Neural progenitor cell (in vitro differentiated cells): ENCODE results near the gene SYNDIG1L. TPM values are rescaled to one million over a fixed set of nuclear protein-coding genes. Genes with fewer than 3 reads are reported as not detected.

Experiments used
- DNase-seq: peaks from one replicate; pipeline ENCODE4 v3.0.0-alpha.2; 2016; ENCODE audit warnings: low spot score
- H2AFZ ChIP-seq: fragments of 200-600 bp; sonication (generic); replicated peaks from 2 replicates; pipeline ENCODE4 v1.6.1; 2016; ENCODE audit warnings: antibody characterized with exemption
- H3F3A ChIP-seq: fragments of 200-600 bp; sonication (generic); 2 replicates; pipeline ENCODE4 v1.6.1; 2016; ENCODE audit warnings: antibody characterized with exemption, low read depth
- H3K27ac ChIP-seq: fragments of 200-600 bp; sonication (generic); 2 replicates; pipeline ENCODE4 v1.5.1; 2016; ENCODE audit warnings: mild to moderate bottlenecking
- H3K27me3 ChIP-seq: fragments of 200-600 bp; sonication (generic); 2 replicates; pipeline ENCODE4 v1.6.1; 2016; ENCODE audit warnings: mild to moderate bottlenecking, moderate library complexity
- H3K36me3 ChIP-seq: fragments of 200-600 bp; sonication (generic); 2 replicates; pipeline ENCODE4 v1.5.1; 2016
- H3K4me1 ChIP-seq: fragments of 200-600 bp; sonication (generic); 2 replicates; pipeline ENCODE4 v1.6.1; 2016; ENCODE audit warnings: mixed run types
- H3K4me2 ChIP-seq: fragments of 200-600 bp; sonication (generic); 2 replicates; pipeline ENCODE4 v1.6.1; 2016
- H3K4me3 ChIP-seq: fragments of 200-600 bp; sonication (generic); 2 replicates; pipeline ENCODE4 v1.5.1; 2016
- H3K79me2 ChIP-seq: fragments of 200-600 bp; sonication (generic); 2 replicates; pipeline ENCODE4 v1.6.1; 2016; ENCODE audit warnings: low read depth
- H3K9ac ChIP-seq: fragments of 200-600 bp; sonication (generic); 2 replicates; pipeline ENCODE4 v1.6.1; 2016
- H3K9me3 ChIP-seq: fragments of 200-600 bp; sonication (generic); 2 replicates; pipeline ENCODE4 v1.5.1; 2016; ENCODE audit warnings: low read depth
- H4K20me1 ChIP-seq: fragments of 200-600 bp; sonication (generic); 2 replicates; pipeline ENCODE4 v1.6.1; 2016; ENCODE audit warnings: low read depth
- H3K27ac Mint-ChIP-seq: 3 replicates; pipeline ENCODE4 v1.8.0; 2021; ENCODE audit warnings: mixed read lengths
- H3K27me3 Mint-ChIP-seq: 2 replicates; pipeline ENCODE4 v1.8.0; 2022; ENCODE audit warnings: low read depth, mild to moderate bottlenecking, inconsistent platforms, moderate library complexity, mixed read lengths; ENCODE audit not compliant: insufficient read depth
- H3K36me3 Mint-ChIP-seq: 3 replicates; pipeline ENCODE4 v1.8.0; 2021; ENCODE audit warnings: mixed read lengths
- H3K4me1 Mint-ChIP-seq: 3 replicates; pipeline ENCODE4 v1.8.0; 2021; ENCODE audit warnings: mixed read lengths
- H3K4me3 Mint-ChIP-seq: 3 replicates; pipeline ENCODE4 v1.8.0; 2021; ENCODE audit warnings: mild to moderate bottlenecking, moderate library complexity, mixed read lengths
- H3K9me3 Mint-ChIP-seq: 3 replicates; pipeline ENCODE4 v1.8.0; 2020; ENCODE audit warnings: mixed read lengths
- EZH2 ChIP-seq: fragments of 200-600 bp; sonication (generic); IDR thresholded peaks from 2 replicates; pipeline ENCODE4 v1.6.1; 2017; ENCODE audit warnings: antibody characterized with exemption, mild to moderate bottlenecking, moderate library complexity
- EZH2phosphoT487 ChIP-seq: fragments of 200-600 bp; sonication (generic); IDR thresholded peaks from 2 replicates; pipeline ENCODE4 v1.6.1; 2017; ENCODE audit warnings: antibody characterized with exemption
- total RNA-seq: library from RNA; depleted of rRNA; stranded (reverse); fragments of >200 nt; gene quantifications from 2 replicates; pipeline ENCODE4 v1.2.3, GENCODE V29; 2015; ENCODE audit warnings: low replicate concordance
- TF ChIP-seq, protein P1 (sequence below): fragments of 200-600 bp; sonication (generic); IDR thresholded peaks from 2 replicates; pipeline ENCODE4 v1.5.1; 2017; ENCODE audit warnings: antibody characterized with exemption, mild to moderate bottlenecking

SYNDIG1L gene
- total RNA-seq, 1 donor from 2014 or later = not detected

DNA sequence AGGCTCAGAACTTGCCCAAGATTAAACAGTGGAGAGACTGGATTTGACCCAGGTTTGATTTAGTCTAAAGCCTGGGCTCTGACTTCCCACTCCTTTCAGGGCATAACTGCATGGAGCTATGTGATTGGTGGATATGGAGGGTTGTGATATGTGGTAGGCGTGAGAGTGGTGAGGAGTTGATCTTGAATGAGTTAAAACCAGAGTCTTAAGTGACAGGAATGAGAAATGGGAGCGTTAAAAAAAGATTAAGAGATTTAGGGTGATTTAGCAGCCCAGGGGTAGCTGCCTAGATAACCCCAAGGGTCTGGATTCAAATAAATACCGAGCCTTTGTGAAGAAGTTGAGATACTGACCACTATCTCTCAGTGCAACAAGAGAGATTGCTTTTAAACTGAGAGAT, 8.4 kb downstream of the SYNDIG1L start:
- peak overlapping the region; percentile 29 for H3K4me3 ChIP-seq
- H3K4me1 Mint-ChIP-seq = peaks cover 26% of the 10 kb centered on the region
- peak overlapping the region; percentile 77 for H3K4me2 ChIP-seq
- no peaks in the 10 kb centered on the region for H3K79me2 ChIP-seq
- no peaks in the 10 kb centered on the region for H3K27me3 ChIP-seq
- H3K4me1 ChIP-seq = peaks cover 62% of the 10 kb centered on the region
- no peak overlapping the region for H3K27ac Mint-ChIP-seq
- H3K36me3 Mint-ChIP-seq = no peaks in the 10 kb centered on the region
- no peak overlapping the region for H3K9ac ChIP-seq
- no peak overlapping the region for H3K4me3 Mint-ChIP-seq
- no peak overlapping the region for H2AFZ ChIP-seq
- H3F3A ChIP-seq = peaks cover 48% of the 10 kb centered on the region
- DNase-seq = no peak
- no peaks in the 10 kb centered on the region for H3K9me3 ChIP-seq
- no peaks in the 10 kb centered on the region for H4K20me1 ChIP-seq
- no peaks in the 10 kb centered on the region for H3K9me3 Mint-ChIP-seq
- TF ChIP-seq EZH2 = no peak
- TF ChIP-seq, protein P1, sequence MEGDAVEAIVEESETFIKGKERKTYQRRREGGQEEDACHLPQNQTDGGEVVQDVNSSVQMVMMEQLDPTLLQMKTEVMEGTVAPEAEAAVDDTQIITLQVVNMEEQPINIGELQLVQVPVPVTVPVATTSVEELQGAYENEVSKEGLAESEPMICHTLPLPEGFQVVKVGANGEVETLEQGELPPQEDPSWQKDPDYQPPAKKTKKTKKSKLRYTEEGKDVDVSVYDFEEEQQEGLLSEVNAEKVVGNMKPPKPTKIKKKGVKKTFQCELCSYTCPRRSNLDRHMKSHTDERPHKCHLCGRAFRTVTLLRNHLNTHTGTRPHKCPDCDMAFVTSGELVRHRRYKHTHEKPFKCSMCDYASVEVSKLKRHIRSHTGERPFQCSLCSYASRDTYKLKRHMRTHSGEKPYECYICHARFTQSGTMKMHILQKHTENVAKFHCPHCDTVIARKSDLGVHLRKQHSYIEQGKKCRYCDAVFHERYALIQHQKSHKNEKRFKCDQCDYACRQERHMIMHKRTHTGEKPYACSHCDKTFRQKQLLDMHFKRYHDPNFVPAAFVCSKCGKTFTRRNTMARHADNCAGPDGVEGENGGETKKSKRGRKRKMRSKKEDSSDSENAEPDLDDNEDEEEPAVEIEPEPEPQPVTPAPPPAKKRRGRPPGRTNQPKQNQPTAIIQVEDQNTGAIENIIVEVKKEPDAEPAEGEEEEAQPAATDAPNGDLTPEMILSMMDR = no peak
- no peak for TF ChIP-seq EZH2phosphoT487
- no peaks in the 10 kb centered on the region for H3K36me3 ChIP-seq
- peak overlapping the region; percentile 89 for H3K27ac ChIP-seq
- H3K27me3 Mint-ChIP-seq = peaks cover 4% of the 10 kb centered on the region

DNA sequence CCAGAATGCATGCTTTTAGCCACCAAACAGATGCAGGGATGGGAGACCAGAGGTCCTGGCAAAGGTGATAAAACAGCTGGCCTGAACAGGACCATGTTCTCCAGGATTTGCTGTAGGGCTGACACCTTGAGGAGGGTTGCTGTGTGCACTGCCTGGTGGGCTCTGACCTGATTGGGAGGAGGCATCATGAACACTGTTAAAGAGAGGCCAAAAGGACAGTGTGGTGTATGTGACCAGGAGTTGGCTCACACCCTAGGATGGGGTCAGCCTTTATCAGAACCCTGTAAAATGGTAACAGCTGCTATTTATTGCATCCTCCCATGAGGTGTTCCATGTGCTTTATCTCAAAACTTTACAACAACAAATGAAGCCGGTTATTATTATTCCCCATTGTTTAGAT, 8.8 kb downstream of the SYNDIG1L start:
- no peak overlapping the region for H3K27ac Mint-ChIP-seq
- no peak overlapping the region for H3K4me3 Mint-ChIP-seq
- peaks cover 62% of the 10 kb centered on the region for H3K4me1 ChIP-seq
- no peaks in the 10 kb centered on the region for H3K36me3 Mint-ChIP-seq
- peaks cover 48% of the 10 kb centered on the region for H3F3A ChIP-seq
- peaks cover 2% of the 10 kb centered on the region for H3K27me3 Mint-ChIP-seq
- peak overlapping the region; percentile 77 for H3K4me2 ChIP-seq
- no peak for DNase-seq
- no peak overlapping the region for H3K4me3 ChIP-seq
- no peaks in the 10 kb centered on the region for H3K36me3 ChIP-seq
- no peak overlapping the region for H2AFZ ChIP-seq
- no peaks in the 10 kb centered on the region for H4K20me1 ChIP-seq
- no peak overlapping the region for H3K9ac ChIP-seq
- no peaks in the 10 kb centered on the region for H3K9me3 Mint-ChIP-seq
- H3K27ac ChIP-seq = no peak overlapping the region
- no peaks in the 10 kb centered on the region for H3K9me3 ChIP-seq
- H3K27me3 ChIP-seq = no peaks in the 10 kb centered on the region
- TF ChIP-seq, protein P1 = no peak
- TF ChIP-seq EZH2 (no peak), EZH2phosphoT487 (no peak)
- H3K79me2 ChIP-seq = no peaks in the 10 kb centered on the region
- H3K4me1 Mint-ChIP-seq = peaks cover 26% of the 10 kb centered on the region

- Mint-ChIP-seq H3K36me3 (no peaks in the 10 kb centered on the region), H3K27me3 (peaks cover 2% of the 10 kb centered on the region), H3K4me3 (no peak overlapping the region), H3K9me3 (no peaks in the 10 kb centered on the region), H3K4me1 (peaks cover 26% of the 10 kb centered on the region), H3K27ac (no peak overlapping the region)
- H3K4me2 ChIP-seq = peak overlapping the region; percentile 53
- H3K79me2 ChIP-seq = no peaks in the 10 kb centered on the region
- no peaks in the 10 kb centered on the region for H3K9me3 ChIP-seq
- no peak for TF ChIP-seq EZH2
- TF ChIP-seq EZH2phosphoT487 = no peak
- TF ChIP-seq, protein P1 = no peak
- no peak overlapping the region for H3K9ac ChIP-seq
- no peak overlapping the region for H3K4me3 ChIP-seq
- no peaks in the 10 kb centered on the region for H3K36me3 ChIP-seq
- no peaks in the 10 kb centered on the region for H4K20me1 ChIP-seq
- H3K27me3 ChIP-seq = no peaks in the 10 kb centered on the region
- no peak overlapping the region for H2AFZ ChIP-seq
- peaks cover 48% of the 10 kb centered on the region for H3F3A ChIP-seq
- peaks cover 59% of the 10 kb centered on the region for H3K4me1 ChIP-seq
- no peak for DNase-seq
- peak overlapping the region; percentile 21 for H3K27ac ChIP-seq
Measured at GRCh38 chr14:74415115-74415437, 10.9 kb downstream of the SYNDIG1L start.
